Measurements from ENCODE around the gene INAVA.

DNA sequence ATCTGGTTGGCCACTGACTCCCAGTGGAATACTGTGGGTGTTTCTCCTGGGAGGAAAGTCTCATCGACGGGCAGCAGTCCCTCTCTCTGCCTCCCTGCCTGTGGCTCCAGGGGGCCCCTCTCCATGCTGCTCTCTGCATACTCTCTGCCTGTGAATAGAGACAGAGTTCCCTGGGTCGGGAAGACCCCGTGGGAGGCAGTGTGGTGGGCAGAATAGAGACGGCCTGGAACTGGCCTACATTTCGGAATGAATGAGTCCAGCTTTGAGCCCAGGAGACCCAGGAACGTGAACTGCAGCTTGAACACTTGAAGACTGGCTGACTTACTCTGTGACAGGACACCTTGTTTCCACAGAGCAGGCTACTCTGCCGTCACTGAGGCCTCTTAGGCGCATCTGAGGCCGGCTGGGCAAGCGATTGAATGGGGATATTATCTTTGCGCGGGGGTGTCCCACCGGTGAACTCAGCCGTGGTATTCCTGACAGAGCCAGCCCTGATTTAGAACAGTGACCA, 64.8 kb downstream of the INAVA start:
- no peak for TF ChIP-seq CTCF (IDR thresholded peaks at IDR 0.05)
- TF ChIP-seq ZFX (IDR thresholded peaks at IDR 0.05; ENCODE audit: borderline replicate concordance): no peak
